Subcutaneous abdominal adipose tissue (tissue), 5 donors: ENCODE measurements around the gene DDAH1.

ENCODE experiments used
- H3K27ac ChIP-seq: one replicate; pipeline ENCODE4 v1.7.0; 2013; ENCODE audit warnings: low read depth, mild to moderate bottlenecking, inconsistent platforms, low read length, moderate library complexity
- H3K27me3 ChIP-seq, 5 donors: one replicate each; pipeline ENCODE4 v1.7.0; 2013; ENCODE audit warnings: low read length in 5 of 5, inconsistent platforms in 1 of 5; ENCODE audit not compliant: control insufficient read depth in 5 of 5, insufficient read depth in 4 of 5
- H3K36me3 ChIP-seq, 5 donors: one replicate each; pipeline ENCODE4 v1.7.0; 2013; ENCODE audit warnings: low read length in 5 of 5; ENCODE audit not compliant: control insufficient read depth in 5 of 5, insufficient read depth in 5 of 5
- H3K4me1 ChIP-seq, 5 donors: one replicate each; pipeline ENCODE4 v1.7.0; 2013; ENCODE audit warnings: low read length in 5 of 5, mild to moderate bottlenecking in 3 of 5, moderate library complexity in 1 of 5; ENCODE audit not compliant: control insufficient read depth in 5 of 5, insufficient read depth in 5 of 5
- H3K4me3 ChIP-seq, 5 donors: one replicate each; pipeline ENCODE4 v1.7.0; 2013; ENCODE audit warnings: low read length in 5 of 5, low read depth in 1 of 5
- H3K9ac ChIP-seq, 5 donors: one replicate each; pipeline ENCODE4 v1.7.0; 2013; ENCODE audit warnings: low read length in 5 of 5, mild to moderate bottlenecking in 4 of 5, moderate library complexity in 3 of 5
- H3K9me3 ChIP-seq, 5 donors: one replicate each; pipeline ENCODE4 v1.7.0; 2013; ENCODE audit warnings: low read length in 5 of 5; ENCODE audit not compliant: control insufficient read depth in 5 of 5
- donor health status: healthy.
- donor health status: healthy.
- donor health status: healthy.
- donor health status: healthy.
- donor health status: healthy.

DDAH1 gene

GRCh38 chr1:85343213-85343611 is 121.7 kb downstream of the DDAH1 start:
- H3K27ac ChIP-seq = peak overlapping the region; percentile 71
- peaks cover 7 to 37% (median 31%) of the 10 kb centered on the region in 5 donors for H3K4me1 ChIP-seq
- no peak overlapping the region for H3K9ac ChIP-seq
- no peaks in the 10 kb centered on the region for H3K36me3 ChIP-seq
- H3K9me3 ChIP-seq = no peaks in the 10 kb centered on the region
- no peak overlapping the region for H3K4me3 ChIP-seq
- H3K27me3 ChIP-seq = no peaks in the 10 kb centered on the region

DNA sequence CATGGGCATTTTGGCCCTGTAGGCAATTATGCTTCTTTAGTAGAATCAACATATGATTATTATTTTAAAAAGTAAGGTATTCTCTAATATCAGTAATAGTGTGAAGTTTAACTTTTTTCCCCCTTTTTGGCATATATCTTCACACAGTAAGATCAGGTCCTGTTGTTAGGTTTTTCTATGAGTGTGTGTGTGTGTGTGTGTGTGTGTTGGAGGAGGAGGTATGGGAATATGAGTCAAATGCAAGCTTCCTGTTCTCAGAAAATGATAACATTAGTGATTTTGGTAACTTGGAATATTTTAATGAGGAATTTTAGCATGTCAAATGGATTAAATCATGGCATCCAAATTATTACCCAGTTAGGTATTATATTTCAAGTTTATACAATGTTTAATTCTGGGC is 122.8 kb downstream of the DDAH1 start:
- Histone ChIP-seq H3K4me1 (peaks cover 7 to 37% (median 31%) of the 10 kb centered on the region in 5 donors), H3K27me3 (no peaks in the 10 kb centered on the region), H3K27ac (peak overlapping the region; percentile 71), H3K4me3 (no peak overlapping the region), H3K9ac (no peak overlapping the region), H3K9me3 (no peaks in the 10 kb centered on the region), H3K36me3 (no peaks in the 10 kb centered on the region)

- peaks cover 7 to 37% (median 31%) of the 10 kb centered on the region in 5 donors for H3K4me1 ChIP-seq
- H3K4me3 ChIP-seq = no peak overlapping the region
- no peak overlapping the region for H3K27ac ChIP-seq
- H3K27me3 ChIP-seq = no peaks in the 10 kb centered on the region
- no peaks in the 10 kb centered on the region for H3K36me3 ChIP-seq
- H3K9ac ChIP-seq = no peak overlapping the region
- H3K9me3 ChIP-seq = no peaks in the 10 kb centered on the region
Measured at GRCh38 chr1:85340427-85340826, 124.5 kb downstream of the DDAH1 start.

DNA sequence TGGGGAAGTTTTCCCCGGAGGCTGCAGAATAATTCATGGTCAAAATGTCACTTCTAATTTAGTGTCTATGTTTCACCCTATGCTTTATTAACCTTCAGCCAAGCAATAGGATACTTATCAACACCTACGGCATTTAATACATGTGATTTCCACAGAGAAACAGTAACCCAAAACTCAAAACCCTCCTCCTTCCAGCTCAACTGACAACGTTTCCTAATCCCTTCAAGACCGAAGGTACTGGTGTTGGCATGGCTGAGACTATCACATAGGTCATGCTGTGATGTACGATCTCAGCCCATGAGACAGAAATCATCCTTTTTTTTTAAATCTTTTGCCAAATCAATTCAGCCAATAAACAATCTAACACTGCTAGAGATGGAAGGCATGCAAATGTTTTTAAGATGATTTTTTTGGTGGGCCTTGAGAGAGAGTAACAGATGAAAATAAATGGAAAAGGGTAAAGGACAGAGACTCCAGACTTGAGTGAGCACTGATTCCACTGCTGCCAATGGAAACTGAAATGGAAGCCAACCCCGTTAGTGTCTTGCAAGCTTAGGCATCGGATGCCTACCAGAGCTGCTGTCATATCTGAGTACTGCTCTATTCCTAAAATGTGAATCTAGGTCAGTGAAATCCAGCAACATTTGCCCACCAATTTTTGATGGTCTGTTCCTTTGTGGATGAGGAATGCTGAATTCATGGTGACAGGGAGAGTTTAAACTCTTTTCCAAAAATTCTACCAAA is 125.1 kb downstream of the DDAH1 start:
- Histone ChIP-seq H3K9me3 (no peaks in the 10 kb centered on the region), H3K27me3 (no peaks in the 10 kb centered on the region), H3K4me3 (no peak overlapping the region), H3K27ac (no peak overlapping the region), H3K36me3 (no peaks in the 10 kb centered on the region), H3K9ac (no peak overlapping the region), H3K4me1 (peaks cover 7 to 37% (median 31%) of the 10 kb centered on the region in 5 donors)

GRCh38 chr1:85339089-85339488 is 125.9 kb downstream of the DDAH1 start:
- H3K9me3 ChIP-seq = no peaks in the 10 kb centered on the region
- H3K27ac ChIP-seq = no peak overlapping the region
- no peak overlapping the region for H3K4me3 ChIP-seq
- no peak overlapping the region for H3K9ac ChIP-seq
- no peaks in the 10 kb centered on the region for H3K36me3 ChIP-seq
- H3K4me1 ChIP-seq = peaks cover 7 to 37% (median 30%) of the 10 kb centered on the region in 5 donors
- H3K27me3 ChIP-seq = no peaks in the 10 kb centered on the region

GRCh38 chr1:85334962-85335361 is 130.0 kb downstream of the DDAH1 start:
- peaks cover 5 to 20% (median 17%) of the 10 kb centered on the region in 5 donors for H3K4me1 ChIP-seq
- peaks cover 0 to 7% (median 3%) of the 10 kb centered on the region in 5 donors for H3K9me3 ChIP-seq
- no peaks in the 10 kb centered on the region for H3K36me3 ChIP-seq
- no peak overlapping the region for H3K27ac ChIP-seq
- no peak overlapping the region for H3K9ac ChIP-seq
- H3K27me3 ChIP-seq = no peaks in the 10 kb centered on the region
- no peak overlapping the region for H3K4me3 ChIP-seq

DNA sequence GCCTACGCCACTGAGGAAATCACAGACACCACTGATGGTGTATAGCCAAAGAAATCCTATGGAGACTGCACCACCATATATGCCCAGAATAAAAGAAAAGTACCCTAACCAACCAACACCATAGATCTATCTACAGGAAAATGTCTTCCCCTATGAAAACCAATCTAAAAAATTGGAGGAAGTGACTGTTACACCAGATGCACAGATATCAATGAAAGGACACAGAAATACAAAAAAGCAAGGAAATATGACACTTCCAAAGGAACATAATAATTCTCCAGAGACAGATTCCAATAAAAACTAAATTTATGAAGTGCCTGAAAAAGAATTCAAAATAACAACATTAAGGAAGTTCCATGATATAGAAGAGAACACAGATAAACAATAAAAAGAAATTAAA is 131.8 kb downstream of the DDAH1 start:
- Histone ChIP-seq H3K4me3 (no peak overlapping the region), H3K4me1 (peaks cover 0 to 25% (median 10%) of the 10 kb centered on the region in 5 donors), H3K9me3 (peaks cover 0 to 7% (median 3%) of the 10 kb centered on the region in 5 donors), H3K27ac (no peak overlapping the region), H3K27me3 (no peaks in the 10 kb centered on the region), H3K9ac (no peak overlapping the region), H3K36me3 (no peaks in the 10 kb centered on the region)

- Histone ChIP-seq H3K36me3 (no peaks in the 10 kb centered on the region), H3K27ac (no peak overlapping the region), H3K4me1 (peaks cover 0 to 25% (median 10%) of the 10 kb centered on the region in 5 donors), H3K9ac (no peak overlapping the region), H3K4me3 (no peak overlapping the region), H3K27me3 (no peaks in the 10 kb centered on the region), H3K9me3 (peaks cover 0 to 7% (median 3%) of the 10 kb centered on the region in 5 donors)
Measured at GRCh38 chr1:85332575-85332974, 132.4 kb downstream of the DDAH1 start.

DNA sequence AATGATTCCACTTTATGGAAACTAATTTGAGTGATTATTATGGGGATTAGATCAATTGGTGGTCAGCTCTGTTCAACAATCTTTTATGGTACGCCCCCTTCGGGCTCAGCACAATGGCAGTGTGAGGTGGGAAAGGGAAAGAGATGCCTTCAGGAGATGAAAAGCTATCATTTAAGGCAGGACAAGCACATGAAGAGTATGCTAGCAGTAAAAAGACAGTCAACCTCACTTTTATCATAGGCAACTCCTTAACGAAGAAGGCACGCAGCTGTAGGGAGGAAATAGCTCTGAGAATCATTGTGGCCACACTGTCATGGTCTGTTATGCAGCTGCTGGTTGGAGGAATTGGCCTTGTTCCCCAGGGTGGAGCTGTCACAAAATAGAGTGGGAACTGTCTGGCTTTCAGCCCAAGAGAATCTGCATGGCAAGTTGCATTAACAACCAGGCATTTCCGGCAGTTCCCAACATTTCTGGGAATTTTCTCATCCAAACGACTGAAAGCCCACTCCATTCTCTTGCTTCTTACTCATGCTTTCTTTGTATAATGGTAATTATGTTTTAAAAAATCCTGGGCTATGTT is 134.2 kb downstream of the DDAH1 start:
- Histone ChIP-seq H3K36me3 (no peaks in the 10 kb centered on the region), H3K27me3 (no peaks in the 10 kb centered on the region), H3K9me3 (peaks cover 0 to 7% (median 3%) of the 10 kb centered on the region in 5 donors), H3K4me1 (peaks cover 0 to 25% (median 10%) of the 10 kb centered on the region in 5 donors), H3K27ac (peak overlapping the region; percentile 52), H3K9ac (peak overlapping the region in 1 of 5 donors; percentile 51), H3K4me3 (no peak overlapping the region)

- H3K27me3 ChIP-seq = no peaks in the 10 kb centered on the region
- peaks cover 0 to 25% (median 10%) of the 10 kb centered on the region in 5 donors for H3K4me1 ChIP-seq
- peak overlapping the region in 1 of 5 donors; percentile 2 for H3K9ac ChIP-seq
- H3K36me3 ChIP-seq = no peaks in the 10 kb centered on the region
- peaks cover 0 to 7% (median 3%) of the 10 kb centered on the region in 5 donors for H3K9me3 ChIP-seq
- no peak overlapping the region for H3K4me3 ChIP-seq
- H3K27ac ChIP-seq = peak overlapping the region; percentile 52
Measured at GRCh38 chr1:85330214-85330631, 134.7 kb downstream of the DDAH1 start.
